ENCODE measurements around the gene ARFGEF2. TPM values are rescaled to one million over a fixed set of nuclear protein-coding genes. Genes with fewer than 3 reads are reported as not detected.

The ARFGEF2 gene
- total RNA-seq (ENCODE audit: low replicate concordance), result 31.6 and 52.7 TPM in 2 replicates

GRCh38 chr20:48921168-48921882, at the start of gene ARFGEF2:
ARFGEF2 (plus strand) TSS chr20:48921711; CDS start chr20:48921890, 179 bp downstream.
- peak within 1 kb of the TSS; percentile 97 for H3K4me3 ChIP-seq (ENCODE audit: low read depth, low read length)
- peak; percentile 82 for DNase-seq (ENCODE audit: low read depth)
- no peak for TF ChIP-seq CTCF (IDR thresholded peaks at IDR 0.05; ENCODE audit: insufficient read depth, low read length)

- no peak for TF ChIP-seq CTCF (IDR thresholded peaks at IDR 0.05; ENCODE audit: insufficient read depth, low read length)
- H3K4me3 ChIP-seq (ENCODE audit: low read depth, low read length), result no peak overlapping the region
- no peak for DNase-seq (ENCODE audit: low read depth)
These were observed 46.1 kb upstream of the ARFGEF2 start for GRCh38 chr20:48875233-48875913.

GRCh38 chr20:48875914-48876240, 45.6 kb upstream of the ARFGEF2 start:
- peak; percentile 60 for DNase-seq (ENCODE audit: low read depth)
- TF ChIP-seq CTCF (IDR thresholded peaks at IDR 0.05; ENCODE audit: insufficient read depth, low read length), result no peak
- H3K4me3 ChIP-seq (ENCODE audit: low read depth, low read length), result no peak overlapping the region

GRCh38 chr20:48877304-48877703, 44.2 kb upstream of the ARFGEF2 start:
- DNase-seq (ENCODE audit: low read depth), result no peak
- TF ChIP-seq CTCF (IDR thresholded peaks at IDR 0.05; ENCODE audit: insufficient read depth, low read length), result no peak
- H3K4me3 ChIP-seq (ENCODE audit: low read depth, low read length), result no peak overlapping the region

DNA sequence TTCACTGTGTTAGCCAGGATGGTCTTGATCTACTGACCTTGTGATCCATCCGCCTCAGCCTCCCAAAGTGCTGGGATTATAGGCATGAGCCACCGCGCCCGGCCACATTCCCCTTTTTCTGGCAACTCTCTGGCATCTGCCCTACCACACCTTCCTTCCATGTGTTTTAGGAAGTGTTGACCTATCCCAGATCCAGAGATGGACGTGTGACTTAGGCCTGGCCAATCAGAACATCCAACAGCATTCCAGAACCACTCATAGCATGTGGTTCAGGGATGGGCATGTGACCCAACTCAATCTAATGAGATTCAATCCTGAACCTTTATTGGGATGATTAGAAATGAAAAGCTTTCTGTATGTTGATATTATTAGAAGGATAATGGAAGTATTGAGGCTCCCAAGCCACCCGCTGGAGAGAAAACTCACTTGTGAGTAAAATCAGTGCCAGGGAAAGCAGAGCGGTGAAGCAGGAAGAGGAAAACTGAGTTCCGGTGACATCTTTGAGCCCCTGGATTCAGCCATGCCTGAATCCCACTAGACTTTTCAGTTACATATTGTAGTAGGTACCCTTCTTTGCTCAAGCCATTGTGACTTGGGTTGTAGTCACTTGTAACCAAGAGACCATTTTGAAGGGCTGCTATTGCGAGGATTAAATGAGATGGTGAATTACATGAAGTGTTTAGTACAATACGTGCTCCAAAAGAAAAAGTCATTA, 42.8 kb upstream of the ARFGEF2 start:
- no peak for TF ChIP-seq CTCF (IDR thresholded peaks at IDR 0.05; ENCODE audit: insufficient read depth, low read length)
- DNase-seq (ENCODE audit: low read depth), result no peak
- H3K4me3 ChIP-seq (ENCODE audit: low read depth, low read length), result no peak overlapping the region

- DNase-seq (ENCODE audit: low read depth), result peak; percentile 39
- TF ChIP-seq CTCF (IDR thresholded peaks at IDR 0.05; ENCODE audit: insufficient read depth, low read length), result no peak
- H3K4me3 ChIP-seq (ENCODE audit: low read depth, low read length), result no peak overlapping the region
These were observed 41.8 kb upstream of the ARFGEF2 start for GRCh38 chr20:48879612-48880245.
